ENCODE measurements around the gene DPP7. TPM values are rescaled to one million over a fixed set of nuclear protein-coding genes. Genes with fewer than 3 reads are reported as not detected.
A peak's percentile ranks its signal among the peaks of the same experiment; 100 is the strongest.

Gene DPP7
- total RNA-seq, 1 donor from 2014 or later, result 125 TPM

DNA sequence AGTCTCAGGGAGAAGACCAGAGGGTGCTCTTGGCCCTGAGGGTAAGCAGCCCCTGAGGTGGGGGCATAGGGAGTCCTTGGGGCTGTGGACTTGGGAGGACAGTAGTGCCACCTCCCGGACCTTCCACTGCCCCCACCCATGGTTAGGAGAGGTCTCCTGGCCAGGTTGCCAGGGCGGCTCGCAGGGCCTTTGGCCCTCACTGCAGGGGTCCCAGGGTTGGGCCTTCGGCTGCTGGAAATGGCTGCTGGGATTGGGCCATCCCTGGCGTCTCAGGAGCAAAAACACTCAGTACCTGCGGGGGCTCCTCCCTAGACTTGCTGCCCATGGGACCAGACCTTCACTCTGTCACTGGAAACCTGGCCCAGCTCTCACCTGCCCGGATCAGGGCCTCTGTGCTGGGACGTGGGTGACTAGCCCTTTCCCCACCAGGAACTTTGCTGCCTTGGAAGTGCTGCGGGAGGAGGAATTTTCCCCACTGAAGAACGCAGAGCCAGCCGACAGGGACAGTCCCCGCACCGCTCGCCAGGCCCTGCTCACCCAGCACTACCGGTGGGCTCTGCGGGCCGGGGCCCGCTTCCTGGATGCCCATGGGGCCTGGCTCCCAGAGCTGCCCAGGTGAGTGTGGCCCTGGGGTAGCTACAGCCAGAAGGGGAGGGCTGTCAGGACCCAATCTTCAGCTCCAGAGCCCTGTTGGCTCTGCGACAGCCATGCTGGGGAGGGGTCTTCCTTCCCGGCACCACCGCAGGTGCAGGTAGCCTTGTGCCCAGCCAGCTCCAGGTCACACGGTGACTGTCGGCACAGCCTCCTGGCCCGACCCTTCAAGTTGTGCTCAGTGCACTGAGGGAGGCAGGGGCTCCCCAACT, 34.0 kb downstream of the DPP7 start:
- TF ChIP-seq, protein P1, sequence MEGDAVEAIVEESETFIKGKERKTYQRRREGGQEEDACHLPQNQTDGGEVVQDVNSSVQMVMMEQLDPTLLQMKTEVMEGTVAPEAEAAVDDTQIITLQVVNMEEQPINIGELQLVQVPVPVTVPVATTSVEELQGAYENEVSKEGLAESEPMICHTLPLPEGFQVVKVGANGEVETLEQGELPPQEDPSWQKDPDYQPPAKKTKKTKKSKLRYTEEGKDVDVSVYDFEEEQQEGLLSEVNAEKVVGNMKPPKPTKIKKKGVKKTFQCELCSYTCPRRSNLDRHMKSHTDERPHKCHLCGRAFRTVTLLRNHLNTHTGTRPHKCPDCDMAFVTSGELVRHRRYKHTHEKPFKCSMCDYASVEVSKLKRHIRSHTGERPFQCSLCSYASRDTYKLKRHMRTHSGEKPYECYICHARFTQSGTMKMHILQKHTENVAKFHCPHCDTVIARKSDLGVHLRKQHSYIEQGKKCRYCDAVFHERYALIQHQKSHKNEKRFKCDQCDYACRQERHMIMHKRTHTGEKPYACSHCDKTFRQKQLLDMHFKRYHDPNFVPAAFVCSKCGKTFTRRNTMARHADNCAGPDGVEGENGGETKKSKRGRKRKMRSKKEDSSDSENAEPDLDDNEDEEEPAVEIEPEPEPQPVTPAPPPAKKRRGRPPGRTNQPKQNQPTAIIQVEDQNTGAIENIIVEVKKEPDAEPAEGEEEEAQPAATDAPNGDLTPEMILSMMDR (conservative IDR thresholded peaks at IDR 0.05; ENCODE audit: low read depth, low read length), result no peak
- H3K4me3 ChIP-seq (ENCODE audit: low read depth, low read length), result no peak overlapping the region
- DNase-seq (ENCODE audit: low read depth), result no peak

DNA sequence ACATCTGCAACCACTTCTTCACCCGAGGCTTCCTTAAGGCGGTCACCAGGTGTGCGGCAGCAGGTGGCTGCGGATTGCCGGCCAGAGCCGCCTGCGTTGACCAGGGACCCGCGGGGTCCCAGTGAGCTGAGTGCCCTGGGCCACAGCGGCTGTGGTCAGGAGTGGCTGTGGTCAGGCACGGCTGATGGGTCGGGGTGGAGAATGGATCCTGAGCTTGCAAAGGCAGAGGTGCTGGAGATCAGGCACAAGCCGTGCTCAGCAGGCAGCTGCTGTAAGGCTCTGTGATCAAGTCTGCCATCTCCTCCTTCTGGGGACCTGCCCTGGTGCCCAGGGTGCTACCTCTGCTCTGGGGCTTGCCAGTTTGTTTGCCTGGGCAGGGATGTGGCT, 35.1 kb downstream of the DPP7 start:
- no peak for DNase-seq (ENCODE audit: low read depth)
- no peak overlapping the region for H3K4me3 ChIP-seq (ENCODE audit: low read depth, low read length)
- TF ChIP-seq, protein P1 (conservative IDR thresholded peaks at IDR 0.05; ENCODE audit: low read depth, low read length), result no peak

DNA sequence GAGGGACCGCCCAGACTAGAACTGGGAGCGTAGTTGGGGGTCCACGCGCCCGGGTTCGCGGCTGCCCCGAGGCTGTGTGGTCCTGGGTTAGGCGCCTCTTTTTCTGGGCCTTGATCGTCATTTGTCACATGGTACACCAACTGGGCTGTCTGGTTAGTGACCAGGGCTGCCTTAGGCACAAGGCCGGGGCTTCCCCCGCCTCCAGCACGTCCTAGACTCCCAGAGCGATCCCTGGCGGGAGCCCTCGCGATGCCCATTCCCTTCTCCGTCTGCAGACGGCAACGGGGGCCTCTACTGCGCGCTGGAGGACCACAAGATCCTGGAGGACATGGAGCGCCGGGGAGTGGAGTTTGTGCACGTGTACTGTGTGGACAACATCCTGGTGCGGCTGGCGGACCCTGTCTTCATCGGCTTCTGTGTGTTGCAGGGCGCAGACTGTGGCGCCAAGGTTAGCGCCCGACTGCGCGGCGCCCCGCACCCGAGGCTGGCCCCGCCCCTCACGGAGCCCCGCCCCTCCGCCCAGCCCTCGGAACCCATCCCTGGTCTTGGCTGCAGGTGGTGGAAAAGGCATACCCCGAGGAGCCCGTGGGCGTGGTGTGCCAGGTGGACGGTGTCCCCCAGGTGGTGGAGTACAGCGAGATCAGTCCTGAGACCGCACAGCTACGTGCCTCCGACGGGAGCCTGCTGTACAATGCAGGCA, 35.7 kb downstream of the DPP7 start:
- DNase-seq (ENCODE audit: low read depth), result no peak
- peak overlapping the region; percentile 72 for H3K4me3 ChIP-seq (ENCODE audit: low read depth, low read length)
- TF ChIP-seq, protein P1 (conservative IDR thresholded peaks at IDR 0.05; ENCODE audit: low read depth, low read length), result no peak

DNA sequence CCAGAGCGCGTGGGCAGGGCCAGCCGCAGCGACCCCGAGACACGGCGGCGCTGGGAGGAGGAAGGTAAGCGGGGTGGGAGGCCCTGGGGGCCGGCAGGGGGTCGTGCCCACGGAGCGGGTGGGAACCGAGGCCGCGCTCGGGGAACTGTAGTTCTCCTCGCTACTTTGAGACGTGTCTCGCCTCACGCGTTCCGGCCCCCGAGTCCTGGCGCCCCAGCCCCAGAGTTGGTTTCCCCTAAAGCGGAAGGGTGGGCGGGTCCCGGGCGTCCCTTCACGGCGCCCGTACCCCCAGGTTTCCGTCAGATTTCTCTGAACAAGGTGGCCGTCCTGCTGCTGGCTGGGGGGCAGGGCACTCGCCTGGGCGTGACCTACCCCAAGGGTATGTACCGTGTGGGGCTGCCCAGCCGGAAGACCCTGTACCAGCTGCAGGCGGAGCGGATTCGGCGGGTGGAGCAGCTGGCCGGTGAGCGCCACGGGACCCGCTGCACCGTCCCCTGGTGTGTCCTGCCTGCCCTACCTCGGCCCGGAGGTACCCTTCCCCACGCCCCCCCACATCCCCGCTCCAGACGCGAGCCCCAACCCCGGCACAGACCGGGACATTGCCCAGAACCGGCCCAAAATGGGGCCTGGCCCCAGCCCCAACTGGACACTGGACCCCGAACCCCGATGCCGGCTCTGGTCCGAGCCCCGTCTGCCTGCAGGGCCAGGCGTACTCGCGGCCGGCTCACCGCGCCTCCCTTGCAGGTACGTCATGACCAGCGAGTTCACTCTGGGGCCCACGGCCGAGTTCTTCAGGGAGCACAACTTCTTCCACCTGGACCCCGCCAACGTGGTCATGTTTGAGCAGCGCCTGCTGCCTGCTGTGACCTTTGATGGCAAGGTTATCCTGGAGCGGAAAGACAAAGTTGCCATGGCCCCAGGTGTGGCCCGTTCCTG, 36.5 kb downstream of the DPP7 start:
- no peak for DNase-seq (ENCODE audit: low read depth)
- peak overlapping the region; percentile 72 for H3K4me3 ChIP-seq (ENCODE audit: low read depth, low read length)
- TF ChIP-seq, protein P1 (conservative IDR thresholded peaks at IDR 0.05; ENCODE audit: low read depth, low read length), result no peak

DNA sequence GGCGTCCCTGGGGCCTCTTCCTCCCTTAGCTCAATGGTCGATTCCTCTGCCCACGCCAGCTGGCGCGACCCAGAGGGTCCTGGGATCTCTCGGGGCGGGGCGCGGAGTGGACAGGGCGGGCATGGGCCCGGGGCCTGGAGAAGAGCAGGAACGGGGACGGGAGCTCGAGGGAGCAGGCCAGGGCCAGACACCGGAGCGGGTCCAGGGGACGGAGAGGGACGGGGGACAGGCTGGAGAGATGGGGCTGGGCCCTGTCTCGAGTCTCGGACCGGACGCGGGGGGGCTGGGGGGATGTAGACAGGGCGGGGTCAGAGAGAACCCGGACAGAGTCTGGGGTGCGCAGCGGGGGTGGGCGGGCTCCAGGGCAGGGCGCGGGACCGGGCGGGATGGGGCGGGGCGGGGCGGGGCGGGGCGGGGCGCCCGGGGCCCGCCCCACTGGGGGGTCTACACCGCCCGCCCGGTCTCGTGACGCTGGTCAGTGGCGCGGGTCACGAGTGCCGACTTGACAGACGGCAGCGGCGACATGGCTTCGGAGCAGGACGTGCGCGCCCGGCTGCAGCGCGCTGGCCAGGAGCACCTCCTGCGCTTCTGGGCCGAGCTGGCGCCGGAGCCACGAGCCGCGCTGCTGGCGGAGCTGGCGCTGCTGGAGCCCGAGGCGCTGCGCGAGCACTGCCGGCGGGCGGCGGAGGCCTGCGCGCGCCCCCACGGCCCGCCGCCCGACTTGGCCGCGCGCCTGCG, 37.4 kb downstream of the DPP7 start, which contains the start of gene UAP1L1:
UAP1L1 (plus strand) TSS at position 508 of the 738 bp plus-strand sequence; CDS start at position 524, 16 bp downstream.
- DNase-seq (ENCODE audit: low read depth), result no peak
- peak within 1 kb of the TSS; percentile 72 for H3K4me3 ChIP-seq (ENCODE audit: low read depth, low read length)
- TF ChIP-seq, protein P1 (conservative IDR thresholded peaks at IDR 0.05; ENCODE audit: low read depth, low read length), result no peak

DNA sequence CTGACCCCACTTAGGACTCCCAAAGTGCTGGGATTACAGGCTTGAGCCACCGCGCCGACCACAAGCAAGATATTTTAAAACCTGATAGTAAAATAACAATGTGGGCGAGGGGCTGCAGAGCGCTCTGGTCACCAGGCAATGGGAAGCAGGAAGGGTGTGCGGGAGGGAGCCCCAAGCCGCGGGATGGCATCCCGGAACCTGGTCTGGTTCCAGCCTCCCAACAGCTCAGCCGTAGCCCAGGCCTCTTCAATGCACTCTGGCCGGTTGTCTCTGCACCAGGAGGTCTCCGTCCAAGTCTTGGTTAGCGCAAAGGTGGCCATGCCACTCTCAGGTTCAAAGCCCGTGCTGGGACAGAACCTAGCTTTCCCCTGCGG, 37.9 kb downstream of the DPP7 start:
- H3K4me3 ChIP-seq (ENCODE audit: low read depth, low read length), result peak overlapping the region; percentile 40
- TF ChIP-seq, protein P1 (conservative IDR thresholded peaks at IDR 0.05; ENCODE audit: low read depth, low read length), result no peak
- no peak for DNase-seq (ENCODE audit: low read depth)
